HG03565 (cell line): ENCODE data around the gene FAM131C.

Experiments
- ATAC-seq: cut with Tn5 transposase; IDR thresholded peaks from one replicate; pipeline ENCODE4 v1.9.1; 2021; ENCODE audit warnings: mild to moderate bottlenecking, moderate library complexity; ENCODE audit not compliant: unreplicated experiment

The FAM131C gene

GRCh38 chr1:16018308-16018707, 55.1 kb downstream of the FAM131C start:
- no peak for ATAC-seq

- no peak for ATAC-seq
Measured at GRCh38 chr1:16017461-16018303, 55.8 kb downstream of the FAM131C start, which contains the start of gene HSPB7. TSS of gene HSPB7 (minus strand) at chr1:16018043. CDS start at chr1:16017963, 80 bp downstream.

GRCh38 chr1:16017076-16017460, 56.4 kb downstream of the FAM131C start:
- no peak for ATAC-seq

- no peak for ATAC-seq
Measured at GRCh38 chr1:16015960-16016901, 57.2 kb downstream of the FAM131C start.

- no peak for ATAC-seq
Measured at GRCh38 chr1:16015491-16015890, 58.0 kb downstream of the FAM131C start.

- ATAC-seq = no peak
Measured at GRCh38 chr1:16014509-16015482, 58.7 kb downstream of the FAM131C start.

- ATAC-seq = no peak
Measured at GRCh38 chr1:16013908-16014258, 59.6 kb downstream of the FAM131C start.

GRCh38 chr1:16013220-16013907, 60.1 kb downstream of the FAM131C start:
- ATAC-seq = no peak

GRCh38 chr1:16012590-16013219, 60.7 kb downstream of the FAM131C start:
- no peak for ATAC-seq

- no peak for ATAC-seq
Measured at GRCh38 chr1:16011936-16012589, 61.4 kb downstream of the FAM131C start.

GRCh38 chr1:16010837-16011236, 62.6 kb downstream of the FAM131C start:
- ATAC-seq = no peak

GRCh38 chr1:16009678-16010077, 63.8 kb downstream of the FAM131C start:
- no peak for ATAC-seq

GRCh38 chr1:16009030-16009460, 64.4 kb downstream of the FAM131C start:
- no peak for ATAC-seq
